Hepatocyte (in vitro differentiated cells): ENCODE data around the gene ABLIM1.

Source experiments
- EZH2 ChIP-seq: fragments of 200-600 bp; sonication (generic); IDR thresholded peaks from 2 replicates; pipeline ENCODE4 v1.6.1; 2016; ENCODE audit warnings: antibody characterized with exemption, mild to moderate bottlenecking, borderline replicate concordance
- TF ChIP-seq, protein P1 (sequence below): fragments of 200-600 bp; sonication (generic); IDR thresholded peaks from 2 replicates; pipeline ENCODE4 v1.5.1; 2016; ENCODE audit warnings: antibody characterized with exemption, mild to moderate bottlenecking; ENCODE audit not compliant: poor library complexity

DNA sequence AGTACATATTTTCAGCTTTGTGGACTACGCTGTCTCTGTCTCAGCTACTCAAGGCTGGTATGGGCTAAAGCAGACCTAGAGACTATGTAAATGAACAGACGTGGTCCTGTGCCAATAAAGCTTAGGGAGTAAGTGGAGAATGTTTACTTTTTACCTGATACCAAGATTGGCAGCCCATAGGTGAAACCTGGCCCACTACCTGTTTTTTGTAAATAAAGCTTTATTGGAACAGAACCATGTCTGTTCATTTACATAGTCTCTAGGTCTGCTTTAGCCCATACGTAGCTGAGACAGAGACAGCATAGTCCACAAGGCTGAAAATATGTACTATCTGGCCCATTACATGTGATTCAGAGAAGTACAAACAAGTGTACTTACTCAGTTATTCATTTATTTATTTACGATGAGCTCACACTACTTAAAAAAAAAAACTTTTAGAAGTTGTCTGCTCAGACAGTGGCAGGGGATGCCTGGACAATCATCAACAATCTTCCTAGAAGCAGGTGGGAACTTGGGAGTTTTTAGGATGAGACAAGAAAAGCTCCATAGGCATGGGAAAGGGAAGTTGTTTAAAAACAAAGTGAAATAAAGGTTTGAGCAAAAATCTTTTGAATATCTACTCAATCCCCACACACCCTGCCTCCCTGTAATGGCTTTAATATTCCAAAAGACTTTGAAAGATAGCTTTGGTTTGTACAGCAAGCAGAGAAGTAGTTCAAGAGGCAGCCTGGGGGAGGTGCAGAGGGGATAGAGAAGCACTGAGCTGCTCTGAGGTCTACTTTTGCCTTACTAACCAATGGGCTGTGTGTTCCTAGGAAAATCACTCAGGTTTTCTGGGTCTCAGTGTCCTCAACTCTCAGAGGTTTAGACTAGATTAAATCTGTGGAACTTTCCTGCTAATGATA is 139.4 kb downstream of the ABLIM1 start:
- TF ChIP-seq, protein P1, sequence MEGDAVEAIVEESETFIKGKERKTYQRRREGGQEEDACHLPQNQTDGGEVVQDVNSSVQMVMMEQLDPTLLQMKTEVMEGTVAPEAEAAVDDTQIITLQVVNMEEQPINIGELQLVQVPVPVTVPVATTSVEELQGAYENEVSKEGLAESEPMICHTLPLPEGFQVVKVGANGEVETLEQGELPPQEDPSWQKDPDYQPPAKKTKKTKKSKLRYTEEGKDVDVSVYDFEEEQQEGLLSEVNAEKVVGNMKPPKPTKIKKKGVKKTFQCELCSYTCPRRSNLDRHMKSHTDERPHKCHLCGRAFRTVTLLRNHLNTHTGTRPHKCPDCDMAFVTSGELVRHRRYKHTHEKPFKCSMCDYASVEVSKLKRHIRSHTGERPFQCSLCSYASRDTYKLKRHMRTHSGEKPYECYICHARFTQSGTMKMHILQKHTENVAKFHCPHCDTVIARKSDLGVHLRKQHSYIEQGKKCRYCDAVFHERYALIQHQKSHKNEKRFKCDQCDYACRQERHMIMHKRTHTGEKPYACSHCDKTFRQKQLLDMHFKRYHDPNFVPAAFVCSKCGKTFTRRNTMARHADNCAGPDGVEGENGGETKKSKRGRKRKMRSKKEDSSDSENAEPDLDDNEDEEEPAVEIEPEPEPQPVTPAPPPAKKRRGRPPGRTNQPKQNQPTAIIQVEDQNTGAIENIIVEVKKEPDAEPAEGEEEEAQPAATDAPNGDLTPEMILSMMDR: no peak
- TF ChIP-seq EZH2: no peak
